H9 (cell line): Measurements from ENCODE around the gene TSPAN31. TPM values are rescaled to one million over a fixed set of nuclear protein-coding genes. Genes with fewer than 3 reads are reported as not detected.

ENCODE experiments used
- DNase-seq: peaks from one replicate; pipeline ENCODE4 v3.0.0-alpha.2; 2017
- H2AFZ ChIP-seq: one replicate; pipeline ENCODE4 v1.6.1; 2013; ENCODE audit warnings: mild to moderate bottlenecking, low read length, control low read depth, moderate library complexity
- H2AK5ac ChIP-seq: 2 replicates; pipeline ENCODE4 v1.6.1; 2013; ENCODE audit warnings: low read length, control low read depth, mixed read lengths; ENCODE audit not compliant: insufficient read length
- H2BK120ac ChIP-seq: one replicate; pipeline ENCODE4 v1.6.1; 2013; ENCODE audit warnings: low read depth, mild to moderate bottlenecking, low read length, control low read depth, inconsistent platforms; ENCODE audit not compliant: poor library complexity, severe bottlenecking
- H2BK12ac ChIP-seq: 2 replicates; pipeline ENCODE4 v1.6.1; 2013; ENCODE audit warnings: low read length, control low read depth, mixed read lengths, low read depth; ENCODE audit not compliant: insufficient read length
- H2BK15ac ChIP-seq: 2 replicates; pipeline ENCODE4 v1.6.1; 2013; ENCODE audit warnings: low read depth, low read length, control low read depth
- H2BK20ac ChIP-seq: one replicate; pipeline ENCODE4 v1.6.1; 2013; ENCODE audit warnings: low read depth, mild to moderate bottlenecking, low read length, control low read depth, inconsistent platforms; ENCODE audit not compliant: poor library complexity, severe bottlenecking
- H2BK5ac ChIP-seq: 2 replicates; pipeline ENCODE4 v1.6.1; 2013; ENCODE audit warnings: low read length, control low read depth, mixed read lengths; ENCODE audit not compliant: insufficient read length
- H3K14ac ChIP-seq: 2 replicates; pipeline ENCODE4 v1.6.1; 2013; ENCODE audit warnings: low read length, control low read depth; ENCODE audit not compliant: insufficient read depth
- H3K18ac ChIP-seq: 2 replicates; pipeline ENCODE4 v1.6.1; 2013; ENCODE audit warnings: low read depth, mild to moderate bottlenecking, mixed read lengths, low read length, control low read depth; ENCODE audit not compliant: insufficient read length
- H3K23ac ChIP-seq: 2 replicates; pipeline ENCODE4 v1.6.1; 2013; ENCODE audit warnings: low read length, control low read depth, mixed read lengths, low read depth; ENCODE audit not compliant: insufficient read length
- H3K23me2 ChIP-seq: 2 replicates; pipeline ENCODE4 v1.6.1; 2013; ENCODE audit warnings: low read depth, mild to moderate bottlenecking, mixed read lengths, low read length, control low read depth; ENCODE audit not compliant: insufficient read length, poor library complexity, severe bottlenecking
- H3K27ac ChIP-seq: 2 replicates; pipeline ENCODE4 v1.5.1; 2013; ENCODE audit warnings: low read length, control low read depth, mixed read lengths, low read depth; ENCODE audit not compliant: insufficient read length
- H3K27me3 ChIP-seq: 2 replicates; pipeline ENCODE4 v1.6.1; 2013; ENCODE audit warnings: low read length, control low read depth, inconsistent platforms; ENCODE audit not compliant: insufficient read depth
- H3K4ac ChIP-seq: 2 replicates; pipeline ENCODE4 v1.6.1; 2013; ENCODE audit warnings: low read depth, mild to moderate bottlenecking, control low read depth, inconsistent platforms, low read length, moderate library complexity
- H3K4me1 ChIP-seq: 2 replicates; pipeline ENCODE4 v1.6.1; 2013; ENCODE audit warnings: low read length, control low read depth, inconsistent platforms; ENCODE audit not compliant: insufficient read depth
- H3K4me2 ChIP-seq: 2 replicates; pipeline ENCODE4 v1.6.1; 2013; ENCODE audit warnings: low read length, control low read depth, mixed read lengths; ENCODE audit not compliant: insufficient read length, insufficient read depth
- H3K56ac ChIP-seq: 2 replicates; pipeline ENCODE4 v1.6.1; 2013; ENCODE audit warnings: low read depth, mild to moderate bottlenecking, mixed read lengths, low read length, control low read depth; ENCODE audit not compliant: insufficient read length
- H3K79me1 ChIP-seq: 2 replicates; pipeline ENCODE4 v1.6.1; 2013; ENCODE audit warnings: low read depth, mild to moderate bottlenecking, moderate library complexity, low read length, control low read depth, inconsistent platforms; ENCODE audit not compliant: insufficient read depth, poor library complexity, severe bottlenecking
- H3K79me2 ChIP-seq: 2 replicates; pipeline ENCODE4 v1.6.1; 2013; ENCODE audit warnings: low read length, control low read depth, inconsistent platforms; ENCODE audit not compliant: insufficient read depth
- H3K9ac ChIP-seq: 2 replicates; pipeline ENCODE4 v1.6.1; 2013; ENCODE audit warnings: low read length, control low read depth, mixed read lengths; ENCODE audit not compliant: insufficient read length; ENCODE audit errors: extremely low read depth
- H3K9me3 ChIP-seq: one replicate; pipeline ENCODE4 v1.6.1; 2013; ENCODE audit warnings: low read depth, low read length, inconsistent platforms; ENCODE audit not compliant: control insufficient read depth
- H3T11ph ChIP-seq: one replicate; pipeline ENCODE4 v1.6.1; 2013; ENCODE audit warnings: mild to moderate bottlenecking, low read length, control low read depth, inconsistent platforms
- H4K20me1 ChIP-seq: one replicate; pipeline ENCODE4 v1.6.1; 2013; ENCODE audit not compliant: control insufficient read depth, insufficient read length, insufficient read depth
- H4K5ac ChIP-seq: 2 replicates; pipeline ENCODE4 v1.6.1; 2013; ENCODE audit warnings: low read depth, mild to moderate bottlenecking, mixed read lengths, low read length, control low read depth; ENCODE audit not compliant: insufficient read length
- H4K8ac ChIP-seq: replicated peaks from 2 replicates; pipeline ENCODE4 v1.6.1; 2013; ENCODE audit warnings: low read length, control low read depth, mixed read lengths, low read depth; ENCODE audit not compliant: insufficient read length
- H4K91ac ChIP-seq: 2 replicates; pipeline ENCODE4 v1.6.1; 2013; ENCODE audit warnings: low read depth, mild to moderate bottlenecking, moderate library complexity, mixed read lengths, low read length, control low read depth; ENCODE audit not compliant: insufficient read length
- H3K27ac Mint-ChIP-seq, 3 experiments: 2 replicates in 2 of 3; 3 replicates in 1 of 3; pipeline ENCODE4 v1.8.0; 2020 to 2021; ENCODE audit warnings: mixed read lengths in 3 of 3, mild to moderate bottlenecking in 1 of 3, moderate library complexity in 1 of 3
- H3K27me3 Mint-ChIP-seq: 2 replicates; pipeline ENCODE4 v1.8.0; 2021; ENCODE audit warnings: low read depth, mild to moderate bottlenecking, moderate library complexity, mixed read lengths
- H3K36me3 Mint-ChIP-seq, 3 experiments: 2 replicates in 2 of 3; 3 replicates in 1 of 3; pipeline ENCODE4 v1.8.0; 2020 to 2021; ENCODE audit warnings: low read depth in 3 of 3, mixed read lengths in 3 of 3; ENCODE audit not compliant: insufficient read depth in 1 of 3
- H3K4me1 Mint-ChIP-seq, 2 experiments: 2 replicates each; pipeline ENCODE4 v1.8.0; 2020; ENCODE audit warnings: mixed read lengths in 2 of 2
- H3K4me3 Mint-ChIP-seq, 2 experiments: 2 replicates in 1 of 2; 3 replicates in 1 of 2; pipeline ENCODE4 v1.8.0; 2020 to 2021; ENCODE audit warnings: mild to moderate bottlenecking in 2 of 2, mixed read lengths in 2 of 2, moderate library complexity in 1 of 2
- H3K9me3 Mint-ChIP-seq, 2 experiments: 2 replicates in 1 of 2; 3 replicates in 1 of 2; pipeline ENCODE4 v1.8.0; 2020; ENCODE audit warnings: mild to moderate bottlenecking in 2 of 2, mixed read lengths in 2 of 2, moderate library complexity in 1 of 2
- WGBS: extraction: QIAGEN DNeasy Blood & Tissue Kit; methylation state at CpG from one replicate; pipeline ENCODE4 v1.1.7; 2013; ENCODE audit warnings: missing lambda C conversion rate, low lambda C conversion rate, mixed read lengths; ENCODE audit not compliant: insufficient read length; ENCODE audit errors: extremely low coverage; 5-methylcytosine and 5-hydroxymethylcytosine counted together
- total RNA-seq: library from RNA; stranded (reverse); gene quantifications from 2 replicates; pipeline ENCODE4 v1.2.1, GENCODE V29; 2021
- TF ChIP-seq, protein P1 (sequence below): fragments of 200-600 bp; sonication (generic); conservative IDR thresholded peaks from 3 replicates; pipeline ENCODE4 v1.8.0; 2021; ENCODE audit warnings: antibody characterized with exemption, mild to moderate bottlenecking

Gene TSPAN31
- total RNA-seq, 1 experiment from 2014 or later = 20.0 TPM

DNA sequence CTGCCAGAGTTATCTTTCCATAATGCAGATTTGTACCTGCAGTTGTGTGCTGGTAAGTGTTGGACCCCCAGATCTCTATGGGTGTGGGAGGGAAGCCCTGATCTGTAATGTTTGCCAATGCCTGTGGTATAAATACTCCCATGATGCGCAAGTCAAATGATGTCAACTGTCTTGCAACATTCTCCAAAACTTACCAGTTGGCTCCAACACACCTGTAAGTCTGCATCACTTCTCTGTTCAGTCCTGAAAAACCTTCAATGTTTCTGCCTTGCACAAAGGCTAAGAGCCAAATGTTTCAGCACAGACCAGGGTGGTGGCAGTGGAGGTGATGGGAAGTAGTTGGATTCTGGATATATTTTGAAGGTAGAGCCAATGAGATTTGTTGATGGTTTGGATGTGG, 47.8 kb upstream of the TSPAN31 start:
- H3K9ac ChIP-seq = no peak overlapping the region
- peaks cover 2 to 20% (median 16%) of the 10 kb centered on the region in 3 experiments; a peak in 6 of 7 replicates for H3K36me3 Mint-ChIP-seq
- no peak overlapping the region for H3K23ac ChIP-seq
- H3K79me1 ChIP-seq = no peaks in the 10 kb centered on the region
- H2BK12ac ChIP-seq = no peak overlapping the region
- no peak overlapping the region for H3K27ac ChIP-seq
- no peaks in the 10 kb centered on the region for H4K20me1 ChIP-seq
- no peak overlapping the region for H2BK5ac ChIP-seq
- no peak overlapping the region for H3K4me2 ChIP-seq
- H2BK20ac ChIP-seq = no peak overlapping the region
- H3K9me3 Mint-ChIP-seq = peaks cover 0 to 1% of the 10 kb centered on the region in 2 experiments; a peak in 1 of 5 replicates
- H3K4ac ChIP-seq = no peak overlapping the region
- no peak overlapping the region for H4K91ac ChIP-seq
- no peak overlapping the region for H3K4me3 Mint-ChIP-seq
- peaks cover 4% of the 10 kb centered on the region for H3K23me2 ChIP-seq
- no peaks in the 10 kb centered on the region for H3K9me3 ChIP-seq
- TF ChIP-seq, protein P1, sequence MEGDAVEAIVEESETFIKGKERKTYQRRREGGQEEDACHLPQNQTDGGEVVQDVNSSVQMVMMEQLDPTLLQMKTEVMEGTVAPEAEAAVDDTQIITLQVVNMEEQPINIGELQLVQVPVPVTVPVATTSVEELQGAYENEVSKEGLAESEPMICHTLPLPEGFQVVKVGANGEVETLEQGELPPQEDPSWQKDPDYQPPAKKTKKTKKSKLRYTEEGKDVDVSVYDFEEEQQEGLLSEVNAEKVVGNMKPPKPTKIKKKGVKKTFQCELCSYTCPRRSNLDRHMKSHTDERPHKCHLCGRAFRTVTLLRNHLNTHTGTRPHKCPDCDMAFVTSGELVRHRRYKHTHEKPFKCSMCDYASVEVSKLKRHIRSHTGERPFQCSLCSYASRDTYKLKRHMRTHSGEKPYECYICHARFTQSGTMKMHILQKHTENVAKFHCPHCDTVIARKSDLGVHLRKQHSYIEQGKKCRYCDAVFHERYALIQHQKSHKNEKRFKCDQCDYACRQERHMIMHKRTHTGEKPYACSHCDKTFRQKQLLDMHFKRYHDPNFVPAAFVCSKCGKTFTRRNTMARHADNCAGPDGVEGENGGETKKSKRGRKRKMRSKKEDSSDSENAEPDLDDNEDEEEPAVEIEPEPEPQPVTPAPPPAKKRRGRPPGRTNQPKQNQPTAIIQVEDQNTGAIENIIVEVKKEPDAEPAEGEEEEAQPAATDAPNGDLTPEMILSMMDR = no peak
- DNase-seq = no peak
- H3K18ac ChIP-seq = no peak overlapping the region
- H3K4me1 Mint-ChIP-seq = no peaks in the 10 kb centered on the region
- H2BK15ac ChIP-seq = no peak overlapping the region
- H3K14ac ChIP-seq = no peak overlapping the region
- no peak overlapping the region for H4K8ac ChIP-seq
- no peak overlapping the region for H2AFZ ChIP-seq
- H3K27me3 Mint-ChIP-seq = no peaks in the 10 kb centered on the region
- H3K27ac Mint-ChIP-seq = no peak overlapping the region; a peak in 1 of 7 replicates
- H3T11ph ChIP-seq = no peak overlapping the region
- H3K4me1 ChIP-seq = no peaks in the 10 kb centered on the region
- no peaks in the 10 kb centered on the region for H3K79me2 ChIP-seq
- no peak overlapping the region for H4K5ac ChIP-seq
- no peak overlapping the region for H2AK5ac ChIP-seq
- no peaks in the 10 kb centered on the region for H3K27me3 ChIP-seq
- H3K56ac ChIP-seq = no peak overlapping the region
- WGBS = no CpG with 5 or more reads among the region's 1 CpG
- no peak overlapping the region for H2BK120ac ChIP-seq
